Forelimb muscle (tissue), 1 donor: ENCODE measurements around the gene FN1. TPM values are rescaled to one million over a fixed set of nuclear protein-coding genes. Genes with fewer than 3 reads are reported as not detected.
A peak's percentile ranks its signal among the peaks of the same experiment; 100 is the strongest.

Source experiments
- DNase-seq: peaks from one replicate; pipeline ENCODE4 v3.0.0-alpha.2; 2013; ENCODE audit warnings: low read depth
- polyA plus RNA-seq: library from polyadenylated mRNA; unstranded; fragments of 120-200 nt; gene quantifications from one replicate; pipeline ENCODE4 v1.2.1, GENCODE V29; 2013; ENCODE audit not compliant: insufficient read length

The FN1 gene
- 410 TPM for polyA plus RNA-seq

GRCh38 chr2:215435870-215436704 lies at the start of gene FN1:
Gene FN1, minus strand, starts transcription at chr2:215436068. Its CDS starts 266 bp downstream, at chr2:215435802.
- DNase-seq: peak; percentile 93

DNA sequence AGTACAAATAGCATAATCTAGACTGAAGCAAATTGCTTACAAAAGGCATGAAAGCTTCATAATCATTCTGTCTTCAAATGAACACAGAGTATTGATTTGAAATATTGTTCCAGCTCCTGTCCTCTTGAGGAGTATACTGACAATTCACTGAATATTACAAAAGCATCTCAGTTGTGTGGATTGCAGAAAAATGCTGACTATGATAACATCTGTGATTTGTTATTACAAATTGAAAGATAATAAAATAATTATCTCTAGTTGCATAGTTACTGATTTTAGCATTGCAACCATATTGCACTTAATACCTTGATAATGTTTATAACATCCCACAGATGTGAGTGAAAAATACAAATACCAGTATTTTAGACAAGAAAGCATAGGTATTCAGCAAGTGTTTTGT lies 49.2 kb upstream of the FN1 start:
- DNase-seq: no peak

DNA sequence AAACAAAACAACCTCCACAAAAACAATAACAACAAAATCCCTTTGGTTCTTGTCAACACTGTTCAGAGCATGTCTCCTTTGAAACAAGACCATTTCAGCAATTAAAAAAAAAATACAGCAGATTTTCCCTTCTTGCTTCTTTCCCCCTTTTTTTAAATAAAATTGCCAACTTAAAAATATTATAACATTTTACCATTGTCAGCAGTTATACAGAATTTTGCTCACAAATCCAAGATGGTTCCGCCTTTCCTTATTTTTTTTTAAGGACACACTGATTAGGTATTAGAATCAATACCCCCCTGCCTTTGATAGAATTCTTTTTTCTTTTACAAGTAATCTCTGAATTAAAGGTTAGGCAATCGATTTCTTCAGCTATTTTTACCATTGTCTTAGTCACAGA lies 48.7 kb upstream of the FN1 start:
- no peak for DNase-seq

- no peak for DNase-seq
Measured at GRCh38 chr2:215483431-215483830, 47.6 kb upstream of the FN1 start.

- DNase-seq: no peak
Measured at GRCh38 chr2:215479536-215480240, 43.8 kb upstream of the FN1 start.

- DNase-seq: no peak
Measured at GRCh38 chr2:215479121-215479520, 43.3 kb upstream of the FN1 start.

GRCh38 chr2:215476424-215476823 lies 40.6 kb upstream of the FN1 start:
- no peak for DNase-seq

DNA sequence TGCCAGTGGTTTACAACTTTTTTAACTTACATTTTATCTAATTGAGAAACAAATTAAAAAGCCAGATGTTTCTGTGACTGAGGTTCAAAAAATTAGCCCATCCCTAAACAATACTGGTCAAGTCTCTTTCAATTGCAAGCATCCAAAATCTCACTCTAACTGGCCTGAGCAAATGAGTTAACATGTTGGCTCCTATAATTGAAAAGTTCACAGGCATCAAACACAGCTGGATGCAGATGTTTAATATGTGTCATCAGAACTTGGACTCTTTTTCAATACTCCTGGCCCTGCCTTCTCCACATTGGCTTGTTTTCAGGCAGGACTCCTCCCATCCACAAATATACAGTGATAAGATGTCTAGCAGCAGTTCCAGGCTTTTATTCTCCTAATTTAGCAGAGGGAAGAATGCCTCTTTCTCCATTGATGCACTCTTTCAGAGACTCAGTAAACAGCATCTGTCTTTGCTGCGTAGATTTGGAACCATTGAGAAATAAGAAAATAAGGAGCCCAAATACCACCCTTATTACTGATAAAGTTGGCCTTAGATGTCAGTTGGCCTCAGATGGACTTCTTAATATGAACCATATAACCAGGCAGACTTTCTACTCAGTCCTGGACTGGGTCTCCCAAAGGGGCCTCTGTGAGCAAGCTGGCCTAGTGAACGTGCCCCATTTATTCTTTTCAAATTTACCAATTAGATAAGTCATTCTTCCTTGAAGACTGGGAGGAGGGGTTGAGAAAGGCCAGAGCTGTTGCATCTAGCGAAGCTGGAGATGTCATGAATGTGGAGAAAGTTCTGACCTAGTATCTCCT lies 30.4 kb upstream of the FN1 start:
- DNase-seq: peak; percentile 49

DNA sequence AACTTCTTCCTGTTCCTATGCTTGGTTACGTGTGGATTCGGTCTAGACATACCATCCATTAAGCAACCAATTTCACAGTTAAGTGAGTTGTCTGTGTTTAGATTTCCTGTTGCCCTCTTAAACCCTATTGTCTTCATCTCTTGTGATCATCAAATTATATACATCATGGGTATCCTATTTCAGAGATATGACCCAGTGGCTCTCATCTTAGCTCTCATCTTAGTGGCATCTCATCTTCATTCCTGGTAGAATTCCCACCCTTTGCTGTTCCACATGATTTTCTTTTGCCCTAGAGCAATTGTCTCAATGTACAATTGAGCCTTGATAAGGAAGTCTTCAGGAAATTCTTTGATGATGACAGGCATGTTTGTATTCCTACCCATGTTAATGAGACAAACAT lies 29.4 kb upstream of the FN1 start:
- no peak for DNase-seq

GRCh38 chr2:215461836-215462532 lies 26.1 kb upstream of the FN1 start:
- DNase-seq: no peak

DNA sequence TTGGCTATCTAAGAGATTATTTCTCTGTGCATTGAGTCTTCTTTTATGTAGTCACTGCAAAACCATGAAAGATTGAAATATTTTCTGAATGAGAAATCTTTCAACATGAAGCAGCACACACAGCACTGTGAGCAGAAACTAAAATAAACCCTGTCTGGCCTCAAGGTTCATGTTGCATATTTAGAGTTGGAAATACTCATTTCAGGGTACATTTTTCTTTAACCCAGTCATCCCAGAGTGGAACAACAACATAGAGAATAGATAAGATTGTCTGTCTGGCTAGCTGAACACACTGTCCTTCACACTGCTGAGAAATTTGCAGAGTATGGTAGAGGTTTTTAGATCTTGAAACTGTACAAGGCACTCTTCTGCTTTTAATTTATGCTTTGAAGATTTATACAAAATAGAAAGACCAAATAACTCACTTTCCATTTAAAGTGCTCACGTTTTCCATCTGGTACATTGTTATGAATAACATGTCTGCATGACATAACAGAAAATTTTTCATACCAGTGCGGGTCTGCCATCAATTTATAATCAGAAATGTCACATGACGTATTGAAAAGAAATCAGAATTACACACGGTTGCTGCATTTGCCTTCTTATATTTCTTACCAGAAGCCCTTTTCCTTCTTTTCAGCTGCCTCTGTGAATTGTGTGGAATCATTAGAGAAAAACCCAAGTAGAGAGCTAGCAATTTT lies 25.0 kb upstream of the FN1 start:
- no peak for DNase-seq

- no peak for DNase-seq
Measured at GRCh38 chr2:215455958-215456357, 20.1 kb upstream of the FN1 start.

- DNase-seq: no peak
Measured at GRCh38 chr2:215454519-215455246, 18.8 kb upstream of the FN1 start.

GRCh38 chr2:215452725-215453124 lies 16.9 kb upstream of the FN1 start:
- no peak for DNase-seq

DNA sequence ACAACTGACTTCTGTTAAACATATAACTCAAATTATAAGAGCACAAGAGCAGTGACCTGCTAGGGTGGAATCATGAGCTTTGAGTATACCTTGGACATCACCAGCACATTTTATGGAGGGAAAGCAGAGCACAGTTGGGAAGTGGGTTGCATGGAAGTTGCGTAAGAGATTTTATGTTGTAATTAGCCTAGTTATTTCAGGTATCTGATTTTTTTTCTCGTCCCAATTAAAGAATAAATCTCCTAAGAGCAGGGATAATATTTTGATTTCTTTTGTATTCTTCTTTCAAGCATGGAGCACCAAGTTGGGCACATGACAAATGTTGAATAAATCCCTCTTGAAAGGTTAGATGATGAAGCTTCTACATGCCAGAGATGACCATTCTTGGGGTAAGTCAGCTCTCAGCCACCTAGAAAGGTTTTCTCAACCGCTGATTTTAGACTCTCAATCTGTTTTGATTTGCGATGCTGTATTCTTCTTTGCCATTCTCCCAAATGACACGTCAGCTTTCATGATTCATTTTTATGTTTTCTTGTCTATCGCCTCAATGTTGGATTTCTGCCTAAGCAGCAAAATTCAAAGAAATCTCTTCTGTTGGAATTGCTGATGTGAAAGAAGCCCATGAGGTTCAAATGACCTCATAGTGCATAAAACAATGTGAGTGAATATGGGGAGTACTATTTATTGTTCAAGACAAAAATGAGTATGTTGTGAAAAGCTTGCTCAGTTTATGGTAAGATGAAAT lies 15.3 kb upstream of the FN1 start:
- no peak for DNase-seq

- DNase-seq: no peak
Measured at GRCh38 chr2:215450188-215451011, 14.5 kb upstream of the FN1 start.

- no peak for DNase-seq
Measured at GRCh38 chr2:215447673-215448081, 11.8 kb upstream of the FN1 start.

DNA sequence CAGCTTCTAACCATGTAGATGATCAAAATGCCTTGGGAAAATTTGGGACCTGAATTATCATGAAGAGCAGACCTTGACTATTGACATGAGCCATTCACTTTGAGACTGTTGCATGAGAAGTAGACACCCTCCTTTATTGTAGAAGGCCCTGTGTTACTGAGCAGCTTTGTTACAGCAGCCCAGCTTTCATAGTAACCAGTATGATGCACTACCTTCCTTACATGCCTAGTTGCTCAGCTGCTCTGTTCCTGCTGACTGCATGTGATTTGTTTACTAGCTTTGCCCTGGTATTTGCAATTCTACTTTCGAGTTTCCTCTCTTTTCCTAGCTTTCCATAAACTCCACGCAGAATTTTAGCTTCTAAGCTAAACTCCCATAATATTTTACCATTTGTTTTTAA lies 11.2 kb upstream of the FN1 start:
- DNase-seq: no peak

DNA sequence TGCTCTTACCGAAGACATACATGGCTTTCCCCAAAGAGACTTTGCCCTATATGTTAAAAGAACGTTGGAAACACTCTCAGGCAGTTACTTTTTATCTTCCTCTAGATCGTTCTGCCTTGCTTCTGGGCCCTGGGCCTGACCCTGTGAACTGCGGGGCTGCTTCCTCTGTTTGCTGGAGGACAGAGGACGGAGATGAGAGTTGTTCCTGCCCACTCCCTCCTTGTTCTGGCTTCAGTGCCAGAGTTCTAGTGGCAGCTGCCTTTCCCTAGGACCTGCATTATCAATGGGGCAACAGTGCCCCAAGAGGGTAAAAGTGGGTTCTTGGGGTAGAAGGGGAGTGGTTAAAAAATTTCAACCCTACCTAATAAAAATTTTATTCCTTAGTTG lies 6.5 kb upstream of the FN1 start:
- DNase-seq: no peak
